Measurements from ENCODE around the gene CD80.
"Not testable (repeated sequence)": the region's sequence is repeated elsewhere in the genome, so short reads cannot be mapped to it uniquely, and the experiment has no call there.

Gene CD80

DNA sequence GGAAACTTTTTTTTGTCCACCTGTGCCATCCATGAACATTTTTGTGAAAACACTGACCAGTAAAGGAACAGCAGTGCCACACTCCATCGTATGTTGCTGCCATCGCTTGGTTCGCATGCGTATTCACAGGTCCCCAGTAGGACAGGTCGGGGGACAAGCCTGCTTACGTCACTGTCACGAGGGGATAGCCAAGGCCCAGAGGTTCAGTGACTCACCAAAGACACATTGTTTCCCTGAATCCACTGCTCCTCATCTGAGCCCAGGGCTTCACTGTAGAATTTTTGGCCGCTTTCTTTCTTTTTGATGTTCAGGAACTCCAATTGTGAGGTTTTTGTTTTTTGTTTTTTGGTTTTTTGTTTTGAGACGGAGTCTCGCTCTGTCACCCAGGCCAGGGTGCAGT lies 25.8 kb upstream of the CD80 start:
- in situ Hi-C loops (cut with MboI; ENCODE audit: low sequenced_read_pairs) = no loop called here

DNA sequence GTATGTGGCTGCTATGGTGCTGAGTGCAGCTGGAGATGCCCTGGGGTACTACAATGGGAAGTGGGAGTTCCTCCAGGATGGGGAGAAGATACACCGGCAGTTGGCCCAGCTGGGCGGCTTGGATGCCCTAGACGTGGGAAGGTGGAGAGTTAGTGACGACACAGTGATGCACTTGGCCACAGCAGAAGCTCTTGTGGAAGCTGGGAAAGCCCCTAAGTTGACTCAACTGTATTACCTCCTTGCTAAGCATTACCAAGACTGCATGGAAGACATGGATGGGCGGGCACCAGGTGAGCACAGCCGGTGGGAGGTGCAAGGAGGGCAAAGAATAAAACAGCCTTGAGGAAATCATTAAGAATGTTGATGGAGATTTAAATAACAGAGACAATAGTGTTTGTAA lies 22.8 kb upstream of the CD80 start:
- in situ Hi-C loops (cut with MboI; ENCODE audit: low sequenced_read_pairs) = no loop called here

DNA sequence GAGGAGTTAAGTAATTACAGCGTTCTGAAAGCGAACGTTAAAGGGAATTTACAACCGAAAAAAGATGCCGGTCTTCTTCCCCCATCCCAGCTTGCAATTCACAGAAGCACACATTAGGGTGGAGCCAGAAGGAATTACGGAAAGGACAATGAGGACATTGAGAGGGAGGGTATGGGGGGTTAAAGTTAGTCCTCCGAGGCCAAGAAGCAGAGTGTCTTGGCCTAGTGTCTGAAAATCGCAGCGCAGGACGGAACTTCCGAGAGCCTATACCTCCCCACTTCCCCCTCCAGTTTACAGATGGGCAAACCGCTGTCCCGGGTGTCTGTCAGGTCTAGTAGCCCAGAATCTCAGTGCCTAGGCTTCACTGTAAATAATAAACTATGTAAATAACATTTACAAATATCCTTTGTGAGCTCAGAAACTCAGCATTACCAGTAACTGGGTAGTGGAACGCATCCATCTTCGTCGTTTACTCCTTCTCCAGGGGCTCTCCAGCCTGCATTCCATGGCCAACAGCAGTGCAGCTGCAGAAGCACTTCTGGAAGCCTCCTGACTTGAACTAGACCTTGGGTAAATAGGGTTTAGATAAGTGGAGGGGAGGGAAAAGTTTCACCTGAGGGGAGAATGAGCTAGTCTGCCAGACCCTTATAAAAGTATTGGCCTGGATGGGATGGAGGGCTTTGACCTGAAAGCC lies 20.8 kb upstream of the CD80 start:
- in situ Hi-C loops (cut with MboI; ENCODE audit: low sequenced_read_pairs) = no loop called here

DNA sequence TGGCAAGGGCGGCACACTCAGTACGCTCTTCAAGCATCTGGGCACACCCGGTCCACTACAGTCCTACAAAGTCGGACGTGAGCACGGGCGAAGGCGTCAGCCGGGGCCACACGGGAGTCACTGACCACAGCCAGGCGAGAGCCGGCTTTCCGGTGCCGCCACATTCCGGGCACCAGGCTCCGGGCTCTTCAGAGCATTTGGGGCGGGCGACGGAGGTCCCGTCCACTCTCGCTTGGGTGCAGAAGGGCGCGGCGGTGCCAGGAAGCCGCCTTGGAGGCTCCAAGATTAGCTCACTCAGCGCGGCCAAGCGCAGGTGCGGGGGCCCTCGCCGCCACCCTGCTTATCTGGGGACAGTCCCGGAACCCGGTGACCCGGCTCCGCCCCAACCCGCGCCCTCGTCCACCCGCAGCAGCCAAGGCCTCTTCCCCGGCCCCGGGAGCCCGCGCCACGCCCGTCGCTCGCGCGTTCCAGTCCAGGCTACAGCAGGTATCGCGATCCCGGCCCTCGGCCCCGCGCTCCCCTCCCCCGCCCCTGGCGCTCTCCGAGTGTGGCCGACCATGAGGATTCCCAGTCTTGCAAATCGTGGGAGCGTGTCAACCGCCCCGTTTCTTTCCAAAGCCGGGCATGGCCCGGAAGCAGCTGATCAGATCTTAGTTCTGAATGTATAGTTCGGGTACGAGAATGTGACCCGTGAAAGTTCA lies 20.1 kb upstream of the CD80 start, which contains the start of gene ADPRH:
Gene ADPRH (plus strand): TSS at position 127 of the 701 bp plus-strand sequence. CDS start 2,678 bp downstream, outside the sequence.
- in situ Hi-C loops (cut with MboI; ENCODE audit: low sequenced_read_pairs) = no loop called here

DNA sequence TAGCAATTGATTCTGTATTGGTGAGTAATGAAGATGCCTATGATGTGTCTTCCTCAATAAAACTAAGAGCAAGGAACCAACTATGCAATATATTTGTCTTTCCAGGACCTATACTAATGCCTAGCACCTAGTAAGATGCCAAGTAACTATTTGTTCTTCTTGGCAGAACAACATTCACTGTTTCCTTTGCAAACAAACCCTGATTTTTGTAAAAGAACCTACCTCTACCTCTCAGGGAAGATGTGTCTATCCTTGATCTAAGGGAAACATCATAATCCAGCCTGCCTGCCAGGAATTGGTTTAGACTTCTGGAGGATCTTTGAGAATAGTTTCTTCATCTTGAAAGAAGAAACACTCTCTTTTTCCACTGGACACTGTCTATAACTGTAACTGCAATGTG lies 16.1 kb upstream of the CD80 start:
- in situ Hi-C loops (cut with MboI; ENCODE audit: low sequenced_read_pairs) = no loop called here

DNA sequence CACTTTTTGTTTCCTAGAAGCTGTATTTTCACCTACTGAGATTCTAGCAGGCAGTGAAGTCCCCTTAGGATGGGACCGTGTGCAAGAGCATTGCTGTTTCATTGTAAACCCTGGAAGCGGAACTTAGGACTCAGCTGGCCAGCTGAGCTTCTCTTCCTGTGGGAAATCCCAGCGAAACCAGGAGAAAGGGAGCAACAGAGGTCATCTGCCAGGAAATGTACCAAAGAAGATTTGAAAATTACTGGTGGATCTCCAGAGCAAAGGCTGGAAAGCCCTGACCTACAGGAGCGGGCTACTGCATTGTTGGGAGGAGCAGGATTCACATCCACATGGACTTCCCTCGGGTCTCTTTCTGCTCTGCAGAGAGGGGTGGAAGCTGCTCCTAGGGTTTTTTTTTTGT lies 12.3 kb upstream of the CD80 start:
- in situ Hi-C loops (cut with MboI; ENCODE audit: low sequenced_read_pairs) = no loop called here

DNA sequence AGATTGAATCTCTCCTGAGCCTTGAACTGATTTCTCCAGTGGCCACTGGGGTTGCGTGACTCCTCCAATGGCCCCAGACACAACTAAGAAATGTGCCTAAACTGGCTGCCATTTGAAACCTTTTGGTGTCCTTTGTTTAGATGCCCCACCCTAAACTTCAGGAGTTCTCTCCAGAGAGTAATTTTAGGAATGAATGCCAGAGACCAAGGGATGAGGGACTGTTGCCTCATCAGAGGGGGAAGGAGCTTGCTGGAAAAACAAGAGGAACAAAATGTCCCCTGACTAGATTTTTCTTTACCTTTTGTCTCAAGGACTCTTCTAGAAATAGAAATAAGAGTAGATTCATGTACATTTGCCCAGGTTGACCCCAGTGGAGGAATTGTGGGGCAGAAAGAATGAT lies 11.8 kb upstream of the CD80 start:
- in situ Hi-C loops (cut with MboI; ENCODE audit: low sequenced_read_pairs) = no loop called here

DNA sequence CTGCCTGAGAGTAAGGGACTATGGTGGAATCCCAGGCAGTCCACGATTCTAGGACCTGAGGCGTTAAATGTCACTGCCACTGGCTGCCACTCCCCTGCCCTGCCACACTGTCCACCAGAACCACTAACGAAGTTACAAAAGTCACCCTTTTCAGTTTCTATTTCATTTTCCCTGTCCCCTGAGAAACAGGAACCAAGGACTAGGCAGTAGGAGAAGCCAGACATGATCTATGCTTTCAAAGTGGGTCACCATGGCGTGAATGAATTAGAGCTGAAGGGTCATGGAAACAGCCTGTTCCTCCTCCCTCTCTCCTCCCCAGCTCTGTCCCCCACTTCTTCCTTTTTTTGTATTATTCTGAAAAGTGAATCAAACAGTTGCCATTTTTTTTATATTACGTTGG lies 10.8 kb upstream of the CD80 start:
- in situ Hi-C loops (cut with MboI; ENCODE audit: low sequenced_read_pairs) = no loop called here

DNA sequence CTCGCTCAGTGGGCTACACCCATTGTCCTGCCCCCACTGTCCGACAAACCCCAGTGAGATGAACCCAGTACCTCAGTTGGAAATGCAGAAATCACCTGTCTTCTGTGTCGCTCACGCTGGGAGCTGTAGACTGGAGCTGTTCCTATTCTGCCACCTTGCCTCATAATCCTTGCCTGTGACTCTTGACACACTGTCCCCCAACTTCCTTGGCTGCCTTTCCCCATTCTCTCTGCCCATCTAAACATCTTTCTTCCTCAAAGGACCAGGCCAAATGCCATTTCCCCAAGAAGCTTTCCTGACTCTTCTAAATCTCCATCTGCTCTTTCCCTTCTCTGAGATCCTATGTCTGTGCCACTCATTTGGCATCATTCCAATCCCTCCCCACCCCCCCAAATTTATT lies 9.7 kb upstream of the CD80 start:
- in situ Hi-C loops (cut with MboI; ENCODE audit: low sequenced_read_pairs) = no loop called here

DNA sequence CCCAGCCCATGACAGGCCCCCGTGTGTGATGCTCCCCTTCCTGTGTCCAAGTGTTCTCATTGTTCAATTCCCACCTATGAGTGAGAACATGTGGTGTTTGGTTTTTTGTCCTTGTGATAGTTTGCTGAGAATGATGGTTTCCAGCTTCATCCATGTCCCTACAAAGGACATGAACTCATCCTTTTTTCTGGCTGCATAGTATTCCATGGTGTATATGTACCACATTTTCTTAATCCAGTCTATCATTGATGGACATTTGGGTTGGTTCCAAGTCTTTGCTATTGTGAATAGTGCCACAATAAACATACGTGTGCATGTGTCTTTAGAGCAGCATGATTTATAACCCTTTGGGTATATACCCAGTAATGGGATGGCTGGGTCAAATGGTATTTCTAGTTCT lies 3.9 kb upstream of the CD80 start:
- in situ Hi-C loops (cut with MboI; ENCODE audit: low sequenced_read_pairs) = not testable (repeated sequence)

DNA sequence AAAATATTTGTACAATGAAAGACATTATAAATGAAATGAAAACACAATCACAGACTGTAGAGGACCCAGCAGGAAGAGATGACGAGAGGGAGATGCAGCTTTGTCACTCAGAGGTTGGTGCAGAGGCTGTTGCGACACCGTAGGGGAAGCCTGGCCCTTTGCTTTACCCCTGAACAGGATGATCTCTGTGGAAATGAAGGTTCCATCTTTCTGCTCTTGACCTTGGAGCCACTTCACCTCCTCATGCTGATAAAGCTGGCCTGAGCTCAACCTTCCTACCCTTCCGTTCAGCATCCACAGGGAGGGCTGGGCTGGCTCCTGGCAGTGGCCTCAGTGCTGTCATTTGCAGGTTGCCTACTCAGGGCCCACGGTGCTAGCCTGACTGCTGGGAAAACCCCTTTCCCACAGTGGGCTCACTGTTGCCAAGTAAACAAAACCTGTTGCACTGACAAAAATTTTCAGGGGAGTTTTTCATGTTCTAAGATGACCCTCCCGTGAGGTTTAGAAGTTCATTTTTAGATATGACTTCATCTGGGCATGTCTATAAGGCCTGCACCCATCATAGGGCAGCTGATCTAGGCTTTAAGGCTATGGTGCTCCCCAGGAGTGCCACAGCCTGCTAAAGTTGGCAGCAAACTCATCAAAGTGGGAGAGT lies 3.0 kb upstream of the CD80 start:
- in situ Hi-C loops (cut with MboI; ENCODE audit: low sequenced_read_pairs) = no loop called here

DNA sequence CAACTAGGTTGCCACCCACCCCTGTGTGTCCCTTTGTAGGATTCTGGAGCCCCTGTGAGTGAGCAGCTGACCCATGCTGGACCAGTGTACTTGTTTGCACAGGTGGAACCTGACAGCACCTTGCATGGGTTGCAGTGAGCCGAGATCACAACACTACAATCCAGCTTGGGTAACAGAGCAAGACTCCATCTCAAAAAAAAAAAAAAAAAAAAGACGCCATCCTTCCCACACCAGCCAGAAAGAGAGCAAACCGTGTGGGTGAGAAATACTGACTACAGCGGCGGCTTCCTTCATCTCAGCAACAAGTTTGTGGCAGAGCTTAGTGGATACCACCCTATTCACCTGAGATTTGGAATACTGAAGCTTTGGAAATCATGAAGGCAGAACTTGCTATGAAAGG lies 746 bp upstream of the CD80 start:
- in situ Hi-C loops (cut with MboI; ENCODE audit: low sequenced_read_pairs) = no loop called here

DNA sequence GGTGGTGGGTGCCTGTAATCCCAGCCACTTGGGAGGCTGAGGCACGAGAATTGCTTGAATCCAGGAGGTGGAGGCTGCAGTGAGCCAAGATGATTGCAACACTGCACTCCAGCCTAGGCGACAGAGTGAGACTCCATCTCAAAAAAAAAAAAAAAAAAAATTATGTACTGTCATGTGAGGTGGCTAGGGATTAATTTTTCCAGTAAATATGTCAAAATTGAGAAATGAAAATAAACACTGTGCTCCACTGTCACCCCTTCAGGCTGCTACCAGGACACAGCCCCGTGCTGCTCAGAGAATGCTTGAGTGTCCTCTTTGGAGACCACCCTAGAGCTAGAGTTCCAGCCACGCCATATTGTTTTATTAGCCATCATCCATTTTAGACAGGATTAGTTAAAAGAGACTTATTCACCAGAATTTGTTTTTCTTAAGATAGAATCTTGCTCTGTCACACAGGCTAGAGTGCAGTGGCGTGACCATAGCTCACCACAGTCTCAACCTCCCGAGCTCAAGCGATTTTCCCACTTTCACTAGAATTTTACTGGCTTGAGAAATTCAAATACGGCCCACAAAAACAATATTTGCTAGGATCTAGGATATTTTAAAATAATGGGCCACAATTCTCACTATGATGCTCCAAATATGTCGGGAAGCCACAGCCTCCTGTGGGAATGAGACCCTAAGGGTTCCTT lies 642 bp downstream of the CD80 start:
- in situ Hi-C loops (cut with MboI; ENCODE audit: low sequenced_read_pairs) = no loop called here

DNA sequence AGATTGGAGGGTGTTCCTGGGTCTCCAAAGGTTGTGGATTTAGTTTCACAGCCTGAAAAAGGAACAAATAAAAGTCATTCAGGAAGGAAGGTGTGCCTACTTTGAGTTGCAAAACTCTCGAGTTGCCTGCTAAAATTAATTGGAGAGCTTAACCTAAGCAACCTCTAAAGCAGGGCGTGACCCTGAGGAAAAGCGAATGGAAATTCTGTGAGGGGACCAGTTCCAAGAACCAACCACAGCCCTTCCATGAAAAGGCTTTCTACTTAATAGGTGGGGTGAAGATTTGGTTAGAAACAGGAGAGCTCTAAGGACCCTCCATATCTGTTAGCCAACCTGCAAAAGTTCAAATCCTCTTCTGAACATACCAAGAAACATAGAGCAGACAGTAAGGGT lies 1.5 kb downstream of the CD80 start:
- in situ Hi-C loops (cut with MboI; ENCODE audit: low sequenced_read_pairs) = no loop called here

DNA sequence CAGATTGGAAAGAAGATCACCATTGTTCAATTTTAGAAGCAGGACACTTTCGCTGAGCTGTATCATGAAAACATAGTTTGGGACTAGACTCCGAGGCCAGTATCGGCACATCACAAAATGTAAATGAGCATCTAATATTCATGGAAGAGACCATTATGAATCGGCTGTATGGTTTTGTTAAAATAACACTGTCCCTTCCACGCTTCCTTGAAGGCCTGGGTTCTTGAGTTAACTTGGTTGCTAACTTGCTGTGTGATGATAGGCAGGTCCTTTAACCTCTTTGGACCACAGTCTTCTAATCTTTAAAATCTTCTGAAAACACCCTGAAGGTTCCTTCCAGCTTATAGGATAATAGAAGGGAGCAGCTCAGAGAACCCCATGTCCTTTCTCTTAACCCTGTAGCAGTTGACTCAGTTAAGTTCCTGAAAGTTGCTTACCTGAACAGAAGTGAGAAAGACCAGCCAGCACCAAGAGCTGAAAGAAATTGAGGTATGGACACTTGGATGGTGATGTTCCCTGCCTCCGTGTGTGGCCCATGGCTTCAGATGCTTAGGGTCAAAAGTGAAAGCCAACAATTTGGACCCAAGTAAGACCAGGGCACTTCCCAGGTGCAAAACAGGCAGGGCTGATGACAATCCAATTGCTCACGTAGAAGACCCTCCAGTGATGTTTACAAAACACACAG lies 2.1 kb downstream of the CD80 start:
- in situ Hi-C loops (cut with MboI; ENCODE audit: low sequenced_read_pairs) = no loop called here

DNA sequence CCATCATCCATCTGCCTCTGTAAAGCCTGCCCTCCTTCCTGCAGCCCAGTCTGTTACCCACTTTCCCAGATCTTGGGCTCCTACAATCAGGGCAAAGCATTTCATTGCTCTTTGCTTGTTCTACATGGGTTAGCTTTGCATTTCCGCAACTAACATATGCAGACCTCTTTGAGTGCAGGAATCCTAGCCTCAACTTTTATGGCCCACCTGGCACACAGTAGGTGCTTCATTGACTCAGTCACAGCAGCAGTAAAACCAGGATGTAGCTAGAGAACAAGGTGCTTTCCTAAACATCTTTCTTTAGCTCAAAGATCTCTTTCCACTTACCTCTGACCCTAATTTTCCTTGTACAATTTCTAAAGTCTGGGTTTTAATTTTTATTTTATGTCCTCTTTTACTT lies 3.5 kb downstream of the CD80 start:
- in situ Hi-C loops (cut with MboI; ENCODE audit: low sequenced_read_pairs) = no loop called here

DNA sequence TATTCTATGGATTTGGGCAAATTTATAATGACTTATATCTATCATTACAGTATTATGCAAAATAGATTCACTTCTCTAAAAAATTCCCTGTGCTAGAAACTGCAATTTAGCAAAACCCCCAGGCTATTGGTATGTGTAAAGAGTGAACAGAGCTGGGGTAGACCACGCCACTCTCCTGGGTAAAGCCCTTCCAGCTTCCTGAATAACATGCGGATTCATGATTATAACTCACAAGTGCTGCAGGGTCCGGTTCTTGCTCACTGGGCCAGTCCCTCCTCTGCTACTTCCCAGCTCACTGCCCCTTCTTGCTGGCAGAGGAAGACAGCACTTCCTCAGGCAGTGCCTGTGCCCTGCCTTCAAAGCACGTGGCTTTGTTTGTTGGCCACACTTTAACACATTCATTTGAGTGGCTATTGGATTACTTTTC lies 4.1 kb downstream of the CD80 start:
- in situ Hi-C loops (cut with MboI; ENCODE audit: low sequenced_read_pairs) = no loop called here

DNA sequence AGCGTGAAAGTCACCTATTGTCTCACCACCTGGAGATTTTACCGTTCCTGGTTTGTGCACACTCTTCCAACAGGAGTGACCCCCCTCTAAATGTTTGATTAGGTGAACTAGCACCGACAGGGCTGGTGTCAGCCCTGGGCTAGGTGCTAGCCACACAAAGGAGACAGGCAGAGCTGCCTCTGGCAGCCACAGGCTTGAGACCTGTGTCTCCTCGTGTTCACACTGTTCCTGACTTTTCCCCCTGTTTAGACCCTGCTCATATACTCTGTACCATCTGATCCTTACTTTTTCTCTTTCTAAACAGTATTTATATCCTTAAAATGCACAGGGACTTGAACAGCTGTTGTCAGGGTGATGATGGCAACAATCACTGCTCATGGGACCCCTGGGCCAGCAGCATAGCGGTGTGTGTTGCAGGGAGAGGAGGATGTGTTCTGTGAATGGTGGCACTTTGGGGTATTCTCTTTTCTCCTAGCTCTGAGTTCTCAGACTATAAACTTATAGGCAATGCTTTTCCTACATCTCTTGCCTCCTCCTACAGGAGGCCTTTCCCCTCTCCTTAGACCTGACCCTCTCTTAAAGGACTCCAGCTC lies 5.5 kb downstream of the CD80 start:
- in situ Hi-C loops (cut with MboI; ENCODE audit: low sequenced_read_pairs) = no loop called here

DNA sequence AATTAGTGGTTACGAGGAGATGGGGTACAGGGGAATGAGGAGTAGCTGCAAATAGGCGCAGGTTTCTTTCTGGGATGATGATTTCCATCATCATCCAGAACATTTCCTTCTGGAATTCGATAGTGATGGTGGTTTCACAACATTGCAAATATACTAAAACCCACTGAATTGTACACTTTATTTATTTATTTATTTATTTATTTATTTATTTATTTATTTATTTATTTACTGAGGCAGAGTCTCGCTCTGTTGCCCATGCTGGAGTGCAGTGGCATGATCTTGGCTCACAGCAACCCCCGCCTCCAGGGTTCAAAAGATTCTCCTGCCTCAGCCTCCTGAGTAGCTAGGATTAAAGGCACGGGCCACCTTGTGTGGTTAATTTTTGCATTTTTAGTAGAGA lies 6.5 kb downstream of the CD80 start:
- in situ Hi-C loops (cut with MboI; ENCODE audit: low sequenced_read_pairs) = not testable (repeated sequence)

DNA sequence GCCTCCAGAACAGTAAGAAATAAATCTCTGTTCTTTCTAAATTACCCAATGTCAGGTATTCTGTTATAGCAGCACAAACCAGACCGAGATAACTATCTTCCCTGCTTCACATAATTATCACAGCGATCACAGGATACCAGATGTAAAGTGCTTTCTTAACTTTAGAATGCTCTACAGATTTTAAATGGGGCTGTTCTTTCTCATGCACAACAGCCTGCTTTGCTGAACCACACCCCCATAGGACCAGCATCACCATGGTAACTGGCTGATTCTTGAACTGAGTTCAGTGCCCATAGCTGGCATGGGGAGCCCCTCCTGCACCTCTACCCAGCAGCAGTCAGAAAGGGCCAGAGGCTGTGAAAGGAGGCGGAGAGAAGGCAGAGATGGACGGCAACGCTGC lies 7.8 kb downstream of the CD80 start:
- in situ Hi-C loops (cut with MboI; ENCODE audit: low sequenced_read_pairs) = no loop called here
